ENCODE data around the gene PUS10.

- TF ChIP-seq, protein P1, sequence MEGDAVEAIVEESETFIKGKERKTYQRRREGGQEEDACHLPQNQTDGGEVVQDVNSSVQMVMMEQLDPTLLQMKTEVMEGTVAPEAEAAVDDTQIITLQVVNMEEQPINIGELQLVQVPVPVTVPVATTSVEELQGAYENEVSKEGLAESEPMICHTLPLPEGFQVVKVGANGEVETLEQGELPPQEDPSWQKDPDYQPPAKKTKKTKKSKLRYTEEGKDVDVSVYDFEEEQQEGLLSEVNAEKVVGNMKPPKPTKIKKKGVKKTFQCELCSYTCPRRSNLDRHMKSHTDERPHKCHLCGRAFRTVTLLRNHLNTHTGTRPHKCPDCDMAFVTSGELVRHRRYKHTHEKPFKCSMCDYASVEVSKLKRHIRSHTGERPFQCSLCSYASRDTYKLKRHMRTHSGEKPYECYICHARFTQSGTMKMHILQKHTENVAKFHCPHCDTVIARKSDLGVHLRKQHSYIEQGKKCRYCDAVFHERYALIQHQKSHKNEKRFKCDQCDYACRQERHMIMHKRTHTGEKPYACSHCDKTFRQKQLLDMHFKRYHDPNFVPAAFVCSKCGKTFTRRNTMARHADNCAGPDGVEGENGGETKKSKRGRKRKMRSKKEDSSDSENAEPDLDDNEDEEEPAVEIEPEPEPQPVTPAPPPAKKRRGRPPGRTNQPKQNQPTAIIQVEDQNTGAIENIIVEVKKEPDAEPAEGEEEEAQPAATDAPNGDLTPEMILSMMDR (optimal IDR thresholded peaks at IDR 0.05 in 1 of 3, IDR thresholded peaks at IDR 0.05 in 1 of 3, conservative IDR thresholded peaks at IDR 0.05 in 1 of 3; ENCODE audit: extremely low read depth in 1 of 3, insufficient read depth in 2 of 3, low read length in 3 of 3): no peak
- TF ChIP-seq EZH2 (IDR thresholded peaks at IDR 0.05; ENCODE audit: low read length): no peak
Observed at GRCh38 chr2:60976256-60976850, 41.7 kb downstream of the PUS10 start.

Data from keratinocyte (primary cell).